ENCODE data around the gene CLEC11A.

Gene CLEC11A

GRCh38 chr19:50723069-50723468 lies at the start of gene CLEC11A:
Gene CLEC11A, plus strand, starts transcription at chr19:50723364. Its CDS starts 162 bp downstream, at chr19:50723526.
- no peak for DNase-seq

DNA sequence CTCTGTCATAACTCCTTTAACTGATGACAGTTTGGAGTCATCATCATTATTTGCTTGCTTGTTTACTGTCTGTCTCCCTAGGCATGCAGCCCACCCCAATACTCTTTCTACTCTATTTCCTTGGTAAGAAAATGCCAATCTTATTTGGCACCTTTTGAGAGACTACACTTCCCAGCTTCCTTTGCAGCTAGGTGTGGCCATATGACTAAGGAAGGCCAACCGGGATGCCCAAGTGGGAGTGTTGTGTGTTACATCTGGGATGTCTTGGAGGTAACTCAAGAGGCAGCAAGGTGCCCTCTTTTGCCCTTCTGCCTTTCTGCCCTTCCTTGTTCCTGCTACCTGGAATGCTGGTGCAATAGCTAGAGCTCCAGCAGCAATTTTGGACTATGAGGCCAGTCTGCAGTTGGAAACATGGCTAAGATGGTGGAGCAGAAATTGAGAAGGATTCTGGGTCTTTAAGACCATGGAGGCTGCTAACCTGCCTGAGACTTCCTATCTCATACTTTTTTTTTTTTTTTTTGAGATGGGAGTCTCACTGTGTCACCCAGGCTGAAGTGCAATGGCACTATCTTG lies 46.5 kb upstream of the CLEC11A start:
- no peak for DNase-seq

DNA sequence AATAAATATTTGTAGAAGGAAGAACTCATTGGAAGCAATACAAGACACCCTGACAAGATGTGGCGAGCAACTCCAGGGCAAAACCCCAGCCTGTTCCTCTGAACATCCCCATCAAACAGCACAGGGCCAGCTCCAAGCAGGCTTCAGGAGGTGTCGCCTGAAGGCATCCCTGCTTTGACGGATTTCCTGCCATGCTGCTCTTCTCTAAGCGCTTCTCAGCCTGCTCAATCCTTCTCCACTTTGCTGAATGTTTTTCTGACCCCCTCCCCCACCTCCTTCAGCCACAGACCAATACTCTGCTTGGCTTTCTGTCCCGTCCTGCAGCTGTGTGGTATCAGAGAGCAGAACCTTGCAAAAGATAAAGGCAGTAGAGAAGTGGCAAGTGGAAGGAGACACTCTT lies 45.5 kb upstream of the CLEC11A start:
- DNase-seq, result no peak

DNA sequence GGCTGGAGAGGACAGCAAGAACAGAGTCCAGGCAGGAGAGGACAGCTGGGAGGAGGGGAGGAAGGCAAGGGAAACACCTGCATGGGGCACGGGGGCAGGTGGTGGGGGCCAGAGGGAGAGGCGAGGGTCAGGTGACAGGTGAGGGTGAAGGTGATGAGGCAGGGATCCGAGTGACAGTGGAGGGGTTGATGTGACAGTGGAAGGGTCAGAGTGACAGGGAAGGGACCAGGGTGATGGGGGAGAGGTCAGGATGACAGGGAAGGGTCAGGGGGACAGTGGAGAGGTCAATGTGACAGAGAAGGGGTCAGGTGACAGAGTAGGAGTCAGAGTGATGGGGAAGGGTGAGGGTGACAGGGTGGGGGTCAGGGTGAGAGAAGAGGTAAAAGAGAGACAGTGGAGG lies 44.8 kb upstream of the CLEC11A start:
- DNase-seq, result no peak

DNA sequence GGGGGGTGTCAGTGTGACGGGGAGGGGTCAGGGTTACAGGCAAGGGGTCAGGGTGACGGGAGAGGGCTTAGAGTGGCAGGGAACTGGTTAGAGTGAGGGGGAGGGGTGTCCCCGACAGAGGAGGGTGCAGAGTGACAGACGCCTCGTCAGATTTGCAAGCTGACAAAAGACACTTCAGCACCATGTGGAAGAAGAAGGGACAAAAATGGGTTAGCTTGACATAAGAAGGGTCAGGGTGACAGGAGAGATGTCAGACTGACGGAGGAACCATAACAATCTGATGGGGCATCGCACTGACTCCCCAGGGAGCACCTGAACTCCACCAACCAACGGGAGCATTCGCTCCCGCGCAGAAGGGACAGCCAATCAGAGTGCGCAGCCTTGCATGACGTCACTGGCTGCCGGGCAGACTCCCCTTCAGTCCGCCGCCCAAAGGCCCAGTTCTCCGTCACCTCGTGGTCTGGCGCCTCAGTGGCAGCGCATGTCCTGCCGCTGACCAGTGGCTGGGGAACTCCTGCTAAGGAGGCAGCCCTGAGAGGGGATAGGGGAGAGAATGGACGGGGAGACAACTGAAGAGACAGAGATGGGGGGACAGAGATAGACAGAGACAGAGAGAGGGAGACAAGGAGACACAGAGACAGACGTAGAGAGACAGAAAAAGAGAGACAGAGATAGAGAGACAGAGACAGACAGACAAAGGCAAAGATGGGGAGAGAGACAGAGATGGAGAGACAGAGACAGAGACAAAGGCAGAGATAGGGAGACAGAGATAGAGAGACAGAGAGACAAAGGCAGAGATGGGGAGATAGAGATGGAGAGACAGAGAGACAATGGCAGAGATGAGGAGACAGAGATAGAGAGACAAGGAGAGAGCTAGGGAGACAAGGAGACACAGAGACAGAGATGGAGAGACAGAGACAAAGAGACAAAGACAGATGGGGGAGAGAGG lies 43.7 kb upstream of the CLEC11A start:
- no peak for DNase-seq

GRCh38 chr19:50686310-50687032 lies 36.7 kb upstream of the CLEC11A start:
- no peak for DNase-seq

DNA sequence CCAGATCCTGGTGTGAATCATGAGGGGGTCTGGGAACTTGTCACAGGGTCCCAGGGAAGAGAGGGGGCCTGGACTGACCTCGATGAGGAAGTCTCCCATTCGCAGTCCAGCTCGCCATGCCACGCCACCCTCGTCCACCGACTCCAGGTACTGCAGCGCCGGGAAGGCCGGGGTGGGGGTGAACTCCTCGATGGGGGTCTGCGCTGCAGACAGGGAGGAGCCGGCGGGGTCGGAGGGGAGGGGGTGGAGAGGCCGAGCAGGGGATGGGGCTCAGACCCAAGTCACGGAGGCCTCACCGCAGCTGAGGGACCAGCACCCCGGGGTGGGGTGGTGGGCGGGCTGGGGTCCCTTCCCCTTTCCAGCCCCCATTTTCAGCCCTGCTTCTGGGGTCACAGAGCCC lies 34.4 kb upstream of the CLEC11A start:
- no peak for DNase-seq

- no peak for DNase-seq
These were observed 32.7 kb upstream of the CLEC11A start for GRCh38 chr19:50690439-50690838.

DNA sequence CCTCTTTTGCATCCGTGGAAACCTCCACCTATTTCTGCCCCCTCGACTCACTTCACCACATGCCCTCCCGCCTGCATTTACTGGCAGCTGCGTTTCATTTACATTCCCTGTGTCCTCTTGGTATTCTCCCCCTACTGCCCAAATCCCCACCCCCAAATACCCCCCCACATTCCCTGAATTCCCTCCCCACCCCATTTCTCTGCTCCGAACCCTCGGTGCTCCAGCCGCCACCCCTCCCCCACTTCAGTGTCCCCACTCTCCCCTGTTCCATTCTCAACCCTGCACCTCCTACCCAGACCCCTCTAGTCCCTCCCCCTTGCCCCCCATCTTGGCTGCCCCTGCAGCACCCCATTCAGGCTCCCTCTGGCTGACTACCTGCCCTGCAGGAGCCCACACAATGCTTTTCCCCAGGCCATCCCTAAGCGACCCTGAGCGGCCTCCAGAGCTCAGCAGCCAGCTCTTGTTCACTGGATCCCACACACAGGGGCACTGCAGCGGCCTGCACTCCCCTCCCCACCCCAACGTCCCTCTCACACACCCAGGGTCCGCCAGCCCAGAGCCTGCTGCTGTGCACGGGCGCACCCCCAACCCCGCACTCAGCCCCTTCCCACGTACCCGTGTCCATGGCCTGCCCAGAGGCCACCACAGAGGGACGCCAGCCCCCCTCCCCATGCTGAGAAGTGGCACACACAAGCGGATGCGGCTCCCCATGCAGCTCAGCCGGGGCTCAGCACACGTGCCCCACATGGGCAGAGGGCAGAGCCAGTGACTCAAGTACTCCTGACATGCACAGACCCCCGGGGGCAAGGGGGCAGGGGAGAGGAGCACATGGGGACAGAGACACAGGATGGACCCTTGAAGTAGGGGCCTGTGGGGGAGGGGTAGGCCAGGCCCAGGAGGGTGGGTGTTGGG lies 29.8 kb upstream of the CLEC11A start:
- no peak for DNase-seq

DNA sequence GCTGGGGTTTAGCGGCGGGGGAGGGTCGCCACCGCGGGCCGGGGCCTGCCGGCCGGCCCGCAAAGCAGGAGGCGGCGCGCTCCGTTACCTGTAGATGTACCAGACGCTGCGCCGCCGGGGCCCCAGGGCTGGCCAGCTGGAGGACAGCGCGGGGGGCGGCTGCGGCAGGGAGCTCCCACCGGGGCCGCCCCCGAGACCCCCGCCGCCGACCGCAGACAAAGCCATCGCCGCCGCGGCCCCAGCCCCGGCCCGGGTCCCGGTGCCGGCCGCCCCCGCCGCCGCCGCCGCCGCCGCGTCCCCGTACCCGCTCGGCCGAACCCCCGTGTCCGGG lies 28.4 kb upstream of the CLEC11A start:
- no peak for DNase-seq

- no peak for DNase-seq
These were observed 27.7 kb upstream of the CLEC11A start for GRCh38 chr19:50695251-50696093.

DNA sequence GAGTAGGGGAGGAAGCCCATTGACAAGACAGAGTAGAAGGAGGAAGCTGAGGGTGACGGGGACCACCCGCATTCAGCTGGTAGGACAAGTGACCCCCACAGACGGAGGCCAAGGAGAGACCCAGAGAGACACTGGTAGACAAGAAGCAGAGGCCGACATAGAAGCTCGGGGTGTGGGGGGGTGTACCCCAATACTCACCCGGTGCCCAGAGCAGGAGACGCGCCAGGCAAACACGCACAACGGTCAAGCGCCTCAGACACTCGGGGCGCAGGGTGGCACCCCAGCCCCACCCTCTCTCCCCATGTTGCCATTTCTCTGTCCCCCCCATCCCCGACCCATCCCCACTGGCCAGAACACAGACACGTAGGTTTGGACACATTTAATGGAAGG lies 27.1 kb upstream of the CLEC11A start:
- DNase-seq, result no peak

DNA sequence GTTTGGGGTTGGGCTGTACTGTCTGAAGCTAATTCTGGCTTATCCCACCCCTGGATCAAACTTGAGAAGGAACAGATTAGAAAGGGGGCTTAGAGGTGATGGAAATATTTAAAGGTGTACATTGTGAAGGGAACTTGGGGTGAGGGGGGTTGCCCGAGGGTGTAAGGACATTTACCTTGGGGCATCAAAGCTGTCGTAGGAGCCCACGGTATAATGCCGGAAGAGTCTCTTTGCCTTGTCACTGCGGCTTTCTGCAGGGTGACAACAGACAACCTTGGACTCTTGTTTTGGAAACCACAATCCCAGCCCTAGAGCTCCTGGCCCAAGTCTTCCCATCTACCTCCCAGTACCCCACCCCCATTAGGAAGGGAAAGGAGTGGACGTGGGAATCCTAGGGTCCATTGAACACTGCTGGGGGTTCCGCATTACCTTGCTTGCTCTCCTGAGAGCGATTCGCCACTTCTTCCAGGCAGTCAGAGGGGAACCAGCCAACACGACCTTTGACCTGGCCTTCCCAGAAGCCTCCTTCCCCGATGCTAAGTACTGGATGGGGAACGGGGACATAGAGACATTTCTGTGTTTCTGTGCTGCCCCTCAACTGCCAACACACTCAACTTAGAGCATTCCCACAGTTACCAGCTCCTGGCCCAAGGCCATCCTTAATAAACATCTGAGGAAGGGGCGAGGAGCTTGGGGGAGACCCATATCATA lies 25.6 kb upstream of the CLEC11A start:
- DNase-seq, result no peak

DNA sequence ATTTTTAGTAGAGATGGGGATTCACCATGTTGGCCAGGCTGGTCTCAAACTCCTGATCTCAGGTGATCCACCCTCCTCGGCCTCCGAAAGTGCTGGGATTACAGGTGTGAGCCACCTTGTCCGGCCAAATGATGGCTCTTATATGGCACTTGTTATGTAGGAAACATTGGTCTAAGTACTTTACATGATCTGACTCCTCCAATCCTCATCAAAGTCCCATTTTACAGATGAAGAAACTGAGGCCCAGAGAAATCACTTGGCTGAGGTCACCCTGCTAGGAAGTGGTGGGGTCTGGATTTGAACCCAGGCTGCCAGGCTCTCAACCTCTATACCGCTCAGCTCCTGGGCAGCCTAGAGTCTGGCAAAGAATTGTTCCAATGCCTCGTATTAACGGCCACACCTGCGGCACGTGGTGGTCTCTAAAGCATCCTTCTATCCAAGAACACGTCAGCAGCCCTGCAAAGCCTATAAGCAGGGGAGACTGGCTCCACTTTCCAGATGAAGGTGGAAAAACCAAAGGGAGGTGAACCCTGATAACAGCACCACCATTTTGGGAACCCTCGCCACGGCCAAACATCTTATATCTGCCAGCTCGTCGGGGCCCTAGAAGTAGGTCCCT lies 21.7 kb upstream of the CLEC11A start:
- DNase-seq, result no peak

DNA sequence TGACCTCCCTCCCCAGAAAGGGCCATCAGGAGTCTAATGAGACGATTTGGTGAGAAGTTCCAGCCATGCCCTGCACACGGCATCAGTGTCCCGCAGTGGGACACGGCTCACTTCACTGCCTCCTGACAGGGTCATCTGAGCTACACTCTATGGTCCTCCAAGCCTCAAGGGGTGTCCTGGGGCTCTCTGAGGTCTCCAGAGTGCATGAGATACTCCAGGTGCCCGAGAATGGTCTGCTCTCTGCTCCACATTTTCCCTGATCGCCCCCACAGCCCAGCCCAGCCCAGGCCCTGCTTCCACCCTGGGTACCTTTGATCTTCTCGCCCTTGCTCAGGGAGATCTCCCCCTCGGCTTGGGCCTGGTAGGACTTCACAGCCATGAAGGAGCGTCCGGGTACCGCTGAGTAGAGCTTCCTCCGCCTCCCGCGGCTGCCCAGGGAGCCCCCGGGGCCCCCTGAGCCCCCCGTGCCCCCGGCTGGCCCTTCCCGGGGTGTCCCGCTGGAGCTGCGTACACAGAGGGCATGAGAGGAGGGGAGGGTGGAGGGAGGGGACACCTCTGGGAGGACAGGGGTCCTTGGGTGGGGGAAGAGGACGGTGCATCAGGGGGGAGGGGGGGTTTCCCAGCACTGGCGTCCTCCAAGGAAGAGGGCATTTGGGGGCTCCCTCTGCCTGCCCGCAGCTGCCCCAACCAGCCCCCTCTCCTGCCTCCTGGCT lies 20.9 kb upstream of the CLEC11A start:
- DNase-seq, result no peak

- no peak for DNase-seq
These were observed 20.0 kb upstream of the CLEC11A start for GRCh38 chr19:50702871-50703829.

DNA sequence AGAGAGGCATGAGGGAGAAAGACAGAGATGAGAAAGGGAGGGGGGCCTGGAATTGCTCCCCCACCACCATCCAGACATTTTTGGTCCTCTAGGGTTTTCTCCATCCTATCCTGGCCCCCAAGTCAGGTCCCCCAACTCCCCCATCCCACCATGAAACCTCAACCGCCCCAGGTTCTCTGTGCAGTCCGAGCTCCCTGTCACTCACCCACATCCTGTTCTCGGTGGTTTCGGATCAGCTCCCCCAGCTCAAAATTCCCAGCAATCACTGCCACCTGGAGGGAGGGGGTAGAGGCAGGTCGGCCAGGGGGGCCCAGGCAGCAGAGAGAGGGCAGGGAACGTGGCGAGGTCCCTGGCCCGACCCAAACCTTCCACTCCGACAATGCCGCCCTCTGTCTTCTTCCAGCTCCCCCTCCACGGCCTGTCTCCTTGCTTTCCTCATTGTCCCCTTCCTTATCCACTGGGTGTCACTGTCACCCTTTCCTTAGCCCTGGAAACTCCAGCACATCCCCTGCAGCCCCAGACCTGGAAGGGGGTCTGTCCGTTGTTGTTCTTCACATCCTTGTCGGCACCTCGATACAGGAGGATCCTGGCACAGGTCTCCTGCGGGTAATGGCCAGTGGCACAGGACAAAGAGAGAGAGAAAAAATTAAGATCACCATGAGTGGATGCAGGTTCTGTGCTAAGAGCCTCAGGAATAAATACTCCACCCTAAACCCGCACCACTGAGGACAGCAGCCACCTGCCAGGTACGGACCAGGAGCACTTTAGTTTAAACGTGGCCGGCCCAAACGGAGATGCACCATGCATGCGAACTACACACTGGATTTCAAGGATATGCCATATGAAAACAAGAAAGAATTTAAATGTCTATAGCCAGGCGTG lies 19.0 kb upstream of the CLEC11A start:
- no peak for DNase-seq
